Measurements from ENCODE around the gene MDM2.

- no peak for TF ChIP-seq CTCF (conservative IDR thresholded peaks at IDR 0.05; ENCODE audit: low read depth, low read length)
- TF ChIP-seq EZH2 (IDR thresholded peaks at IDR 0.05; ENCODE audit: low read length, unreplicated experiment) = no peak
Observed at GRCh38 chr12:68861890-68862289, 53.9 kb downstream of the MDM2 start.

Data from PC-3 (cell line).